Measurements from ENCODE around the gene SELENON.

SELENON gene, protein sequence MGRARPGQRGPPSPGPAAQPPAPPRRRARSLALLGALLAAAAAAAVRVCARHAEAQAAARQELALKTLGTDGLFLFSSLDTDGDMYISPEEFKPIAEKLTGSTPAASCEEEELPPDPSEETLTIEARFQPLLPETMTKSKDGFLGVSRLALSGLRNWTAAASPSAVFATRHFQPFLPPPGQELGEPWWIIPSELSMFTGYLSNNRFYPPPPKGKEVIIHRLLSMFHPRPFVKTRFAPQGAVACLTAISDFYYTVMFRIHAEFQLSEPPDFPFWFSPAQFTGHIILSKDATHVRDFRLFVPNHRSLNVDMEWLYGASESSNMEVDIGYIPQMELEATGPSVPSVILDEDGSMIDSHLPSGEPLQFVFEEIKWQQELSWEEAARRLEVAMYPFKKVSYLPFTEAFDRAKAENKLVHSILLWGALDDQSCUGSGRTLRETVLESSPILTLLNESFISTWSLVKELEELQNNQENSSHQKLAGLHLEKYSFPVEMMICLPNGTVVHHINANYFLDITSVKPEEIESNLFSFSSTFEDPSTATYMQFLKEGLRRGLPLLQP

DNA sequence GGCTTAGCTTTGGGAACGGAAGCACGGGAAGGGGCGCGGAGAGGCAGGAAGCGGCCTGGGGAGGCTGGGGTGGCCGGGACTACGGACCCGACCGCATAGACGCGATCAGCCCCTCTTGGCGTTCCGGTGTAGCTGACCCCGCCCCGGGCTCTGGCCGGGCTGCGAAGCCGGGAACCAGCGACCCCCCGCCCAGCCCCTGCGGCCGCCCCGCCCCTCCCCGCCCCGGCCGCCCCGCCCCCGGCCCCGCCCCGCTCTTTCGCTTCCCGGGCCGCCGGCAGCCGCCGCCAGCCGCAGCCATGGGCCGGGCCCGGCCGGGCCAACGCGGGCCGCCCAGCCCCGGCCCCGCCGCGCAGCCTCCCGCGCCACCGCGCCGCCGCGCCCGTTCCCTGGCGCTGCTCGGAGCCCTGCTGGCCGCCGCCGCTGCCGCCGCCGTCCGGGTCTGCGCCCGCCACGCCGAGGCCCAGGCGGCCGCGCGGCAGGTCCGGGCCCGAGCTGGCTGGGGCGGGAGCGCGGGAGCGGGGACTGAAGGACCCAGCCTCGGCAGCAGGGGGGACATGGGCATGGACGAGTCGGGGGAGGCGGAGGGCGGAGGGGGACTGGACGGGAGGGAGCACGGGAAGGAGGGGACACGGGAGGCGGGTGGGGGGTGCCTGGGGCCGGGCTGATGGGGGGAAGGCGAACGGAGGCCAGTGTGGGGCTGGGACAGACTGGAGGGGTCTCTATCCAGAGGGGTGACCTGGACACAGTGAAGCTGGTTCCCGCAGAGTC lies at the start of gene SELENON:
SELENON (plus strand) TSS at position 259 of the 768 bp plus-strand sequence; CDS start at position 297, 38 bp downstream.
- peak; percentile 49 for DNase-seq

DNA sequence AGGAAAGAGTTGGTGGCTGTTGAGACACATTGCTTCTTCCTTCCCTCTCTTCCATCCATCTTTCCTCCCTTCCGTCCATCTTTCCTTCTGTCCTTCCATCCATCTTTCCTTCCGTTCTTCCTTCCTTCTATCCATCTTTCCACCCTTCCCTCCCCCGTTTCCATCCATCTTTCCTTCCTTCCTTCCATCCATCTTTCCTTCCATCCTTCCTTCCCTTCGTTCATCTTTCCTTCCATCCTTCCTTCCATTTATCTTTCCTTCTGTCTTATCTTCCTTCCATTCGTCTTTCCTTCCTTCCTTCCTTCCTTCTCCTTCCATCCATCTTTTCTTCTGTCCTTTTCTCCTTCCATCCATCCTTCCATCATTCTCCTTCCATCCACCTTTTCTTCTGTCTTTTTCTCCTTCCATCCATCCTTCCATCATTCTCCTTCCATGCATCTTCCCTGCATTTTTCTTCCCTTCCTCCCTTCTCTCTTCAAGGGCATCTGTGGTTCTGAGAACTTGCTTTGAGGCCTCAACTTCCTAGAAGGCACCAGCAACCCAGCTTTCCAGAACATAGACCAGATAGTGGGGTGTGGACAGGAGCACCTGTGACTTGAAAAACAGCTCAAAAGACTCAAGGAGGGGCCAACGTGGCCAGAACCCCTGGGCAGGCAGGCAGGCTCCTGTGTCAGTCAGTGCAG lies 48.9 kb upstream of the SELENON start:
- no peak for DNase-seq

DNA sequence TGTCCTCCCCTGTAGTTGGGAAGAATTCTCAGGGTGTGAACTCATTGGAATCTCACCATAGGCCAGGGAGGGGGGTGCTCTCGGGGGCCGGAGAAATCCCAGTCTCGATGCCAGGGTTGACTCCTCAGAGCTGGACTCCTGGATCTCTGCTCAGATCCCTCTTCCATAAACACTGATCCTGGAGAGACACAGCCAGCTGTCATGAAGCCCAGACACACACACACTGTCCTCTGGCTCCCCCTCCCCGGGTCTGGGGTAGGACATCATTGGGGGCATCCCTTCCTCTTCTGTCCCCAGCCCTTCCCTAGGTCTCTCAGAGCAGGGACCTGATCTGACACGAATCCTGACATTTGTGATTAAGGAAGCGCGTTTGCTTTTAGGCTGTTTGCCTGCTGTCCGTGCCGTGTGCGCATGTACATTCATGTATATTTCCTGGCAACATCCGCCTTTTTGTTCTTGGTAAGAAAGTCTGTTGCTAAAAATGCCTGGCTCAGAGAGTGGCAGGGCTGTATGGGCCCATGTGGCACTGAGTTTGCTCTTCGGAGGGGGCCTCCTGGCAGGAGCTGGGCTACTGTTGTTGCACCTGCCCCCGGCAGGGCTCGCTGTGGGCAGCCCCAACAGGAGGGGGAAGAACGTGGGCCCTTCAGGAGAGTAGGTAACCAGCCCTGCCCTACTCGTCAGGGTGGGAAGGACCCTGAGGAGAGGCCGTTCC lies 45.4 kb upstream of the SELENON start:
- peak; percentile 32 for DNase-seq

DNA sequence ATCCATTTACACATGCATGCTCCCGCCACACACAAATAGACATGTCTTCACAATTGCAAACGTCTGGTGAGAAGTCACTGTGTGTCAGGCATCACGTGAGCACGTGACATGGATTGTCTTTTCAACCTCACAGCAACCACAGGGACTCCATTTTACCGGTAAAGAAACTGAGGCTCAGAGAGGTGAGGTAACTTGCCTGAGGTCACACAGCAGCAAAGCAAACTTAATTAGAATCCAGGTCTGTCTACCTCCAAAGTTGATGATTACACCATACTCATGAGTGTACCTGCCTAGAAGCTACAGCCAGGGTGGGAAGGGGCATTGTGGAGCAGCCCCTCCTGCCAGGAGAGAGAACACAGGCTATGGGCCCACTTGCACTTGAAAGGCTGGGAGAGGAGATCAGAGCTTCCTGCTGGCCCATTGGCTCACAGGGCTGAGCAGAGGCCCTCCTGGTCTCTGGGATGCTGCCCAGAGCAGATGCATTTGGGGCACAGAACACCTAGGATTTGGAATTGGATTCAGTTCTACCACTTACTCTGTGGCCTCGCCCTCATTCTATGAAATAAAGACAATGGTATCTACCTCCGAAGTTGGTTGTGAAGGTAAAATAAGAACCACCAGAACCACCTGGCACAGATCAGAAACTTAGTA lies 44.4 kb upstream of the SELENON start:
- no peak for DNase-seq

DNA sequence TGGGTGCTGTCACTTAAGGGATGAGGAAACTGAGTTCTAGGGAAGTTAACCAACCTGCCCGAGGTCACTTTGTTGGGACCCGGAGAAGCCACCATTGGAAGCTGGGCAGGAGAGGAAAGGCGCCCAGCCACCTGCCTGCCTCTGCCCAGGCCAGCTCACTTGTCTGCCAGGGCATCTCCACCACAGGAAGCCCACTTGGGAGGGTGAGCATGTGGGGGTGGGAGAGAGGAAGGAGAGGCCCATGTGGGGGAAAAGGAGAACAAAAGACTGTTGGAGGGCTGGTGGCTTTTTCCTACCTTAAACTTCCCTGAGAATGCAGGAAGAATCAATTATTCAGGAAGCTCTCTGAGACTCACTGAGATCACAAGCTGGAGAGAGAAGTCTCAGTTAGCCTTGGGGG lies 43.8 kb upstream of the SELENON start:
- no peak for DNase-seq

DNA sequence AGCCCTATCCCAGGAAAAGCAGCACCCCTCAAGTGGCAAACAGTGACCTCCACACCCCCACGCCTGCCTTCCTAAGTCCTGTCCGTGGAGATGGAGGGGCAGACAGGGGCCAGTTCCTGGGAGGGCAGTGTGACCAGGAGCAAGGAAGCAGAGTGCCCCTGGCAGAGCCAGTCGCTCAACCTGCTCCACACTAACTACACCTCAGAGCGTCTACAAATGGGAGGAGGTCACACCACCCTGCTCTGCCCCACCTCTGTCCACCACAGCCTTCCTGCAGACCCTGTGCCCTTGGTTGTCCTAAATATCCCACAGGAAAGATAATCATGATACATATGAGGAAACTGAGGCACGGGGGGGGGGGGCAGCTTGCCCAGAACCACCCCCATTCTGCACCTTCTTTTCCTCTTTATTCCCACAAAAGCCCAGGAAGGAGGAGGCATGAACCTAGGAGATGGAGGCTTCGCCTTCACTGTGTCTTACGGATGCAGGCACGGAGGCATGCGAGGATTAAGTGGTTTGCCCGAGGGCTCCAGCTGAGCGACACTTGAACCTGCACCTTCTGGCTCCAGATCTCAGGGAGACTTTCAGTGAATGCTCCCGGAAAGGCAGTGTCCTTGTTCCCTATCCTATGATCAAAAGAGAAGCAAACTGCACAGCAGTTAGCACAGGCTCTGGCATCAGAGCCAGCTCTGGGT lies 42.7 kb upstream of the SELENON start:
- no peak for DNase-seq

DNA sequence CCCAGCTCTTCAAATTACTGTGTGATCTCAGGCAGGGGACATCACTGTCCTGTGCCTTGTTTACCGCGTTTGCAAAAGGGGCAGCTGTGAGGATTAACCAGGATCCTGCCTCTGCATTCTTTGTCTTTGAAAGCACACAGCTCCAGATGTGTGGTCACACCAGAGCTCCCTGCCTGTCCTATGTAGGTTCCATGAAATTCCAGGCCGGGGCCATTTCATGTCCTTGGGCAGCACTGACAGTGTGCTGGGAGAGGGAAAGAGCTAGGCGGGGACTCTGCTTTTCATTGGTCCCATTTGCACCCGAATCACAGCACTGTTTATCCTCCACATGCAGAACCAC lies 42.2 kb upstream of the SELENON start:
- DNase-seq = no peak

DNA sequence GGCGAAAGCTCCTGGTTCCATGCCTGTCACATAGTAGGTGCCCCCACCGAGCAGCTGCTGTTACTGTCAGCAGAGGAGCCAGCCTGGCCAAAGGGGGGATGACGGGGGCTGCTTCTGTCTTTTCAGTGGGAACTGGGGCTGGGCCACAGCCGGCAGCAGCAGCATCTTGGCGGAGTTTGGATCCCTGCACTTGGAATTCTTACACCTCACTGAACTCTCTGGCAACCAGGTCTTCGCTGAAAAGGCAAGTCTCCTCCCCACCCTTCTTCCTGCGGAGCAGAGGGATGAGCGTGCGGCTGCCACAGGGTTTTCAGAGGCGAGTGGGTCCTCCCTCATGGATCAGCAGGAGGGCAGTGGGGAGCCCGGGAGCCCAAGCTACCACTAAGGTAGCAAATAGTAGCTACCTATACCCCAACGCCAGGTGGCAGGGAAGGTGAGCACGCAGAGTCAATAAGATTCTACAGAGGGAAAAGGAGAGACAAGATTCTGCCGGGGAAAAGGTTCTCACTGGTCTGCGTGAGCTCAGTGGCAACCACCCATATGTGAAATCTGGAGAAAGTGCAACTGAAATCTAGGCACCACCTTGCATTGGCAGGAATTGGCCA lies 41.4 kb upstream of the SELENON start:
- DNase-seq = no peak

DNA sequence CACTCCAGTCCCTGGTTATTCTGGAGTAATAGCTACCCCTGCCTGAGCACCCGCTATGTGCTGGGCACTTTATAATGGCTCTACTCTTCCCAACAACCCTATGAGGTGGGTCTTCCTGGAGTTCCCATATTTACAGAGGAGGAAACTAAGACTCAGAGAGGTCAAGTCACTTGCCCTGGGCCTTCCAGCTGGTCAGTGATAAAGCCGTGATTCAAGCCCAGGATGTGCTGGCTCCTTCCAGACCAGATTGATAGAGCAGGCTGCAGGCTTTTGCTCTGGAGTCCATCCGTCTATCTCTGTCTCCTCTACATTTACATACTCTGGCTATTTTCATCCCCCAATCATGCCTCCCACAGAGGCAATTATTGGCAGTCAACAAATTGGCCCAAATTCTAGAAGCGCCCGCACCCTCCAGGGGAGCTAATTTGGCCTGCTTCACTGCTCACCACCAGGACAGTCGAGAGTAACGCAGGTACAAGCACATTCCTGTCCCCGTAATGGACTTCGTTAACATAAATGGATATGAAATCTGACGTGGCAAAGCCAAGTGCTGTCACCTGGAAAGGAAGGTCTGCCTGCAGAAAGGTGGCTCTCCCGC lies 39.8 kb upstream of the SELENON start:
- no peak for DNase-seq

DNA sequence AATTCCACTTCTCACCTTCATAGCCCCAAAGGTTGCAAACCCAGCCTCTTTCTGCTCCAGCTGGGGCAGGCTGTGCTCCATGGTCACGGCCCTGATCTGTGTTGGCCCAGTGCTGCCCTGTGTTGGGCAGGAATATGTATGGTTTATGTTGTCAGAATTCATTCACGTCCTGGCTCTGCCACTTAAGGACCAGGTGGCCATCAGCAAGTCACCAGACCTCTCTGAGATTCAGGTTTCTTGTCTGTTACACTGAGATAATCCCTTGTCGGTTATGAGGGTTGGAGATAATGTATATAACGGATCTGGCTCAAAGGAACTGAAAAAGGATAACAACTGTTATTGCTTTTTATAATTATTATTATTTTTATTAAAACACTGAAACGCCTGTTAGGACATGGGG lies 39.1 kb upstream of the SELENON start:
- DNase-seq = peak; percentile 87

DNA sequence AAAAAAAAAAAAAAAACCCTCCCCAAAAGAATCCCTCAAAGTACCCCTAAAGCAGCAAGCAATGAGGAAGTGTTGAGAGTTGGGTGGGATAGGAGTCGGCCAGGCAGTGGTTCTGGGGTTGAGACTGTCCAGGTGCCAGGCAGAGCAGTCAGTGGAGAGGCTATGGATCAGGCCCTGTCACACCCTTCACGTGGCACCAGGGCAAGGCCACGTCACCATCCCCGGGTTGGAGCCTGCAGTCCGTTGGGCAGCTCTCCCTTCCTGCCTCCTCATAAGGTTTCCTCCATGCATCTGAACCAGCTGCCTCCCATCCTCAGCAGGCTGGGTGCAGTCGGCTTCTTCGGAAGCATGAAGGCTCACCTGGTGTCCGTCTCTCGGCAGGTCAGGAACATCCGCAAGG lies 36.5 kb upstream of the SELENON start:
- DNase-seq = no peak

DNA sequence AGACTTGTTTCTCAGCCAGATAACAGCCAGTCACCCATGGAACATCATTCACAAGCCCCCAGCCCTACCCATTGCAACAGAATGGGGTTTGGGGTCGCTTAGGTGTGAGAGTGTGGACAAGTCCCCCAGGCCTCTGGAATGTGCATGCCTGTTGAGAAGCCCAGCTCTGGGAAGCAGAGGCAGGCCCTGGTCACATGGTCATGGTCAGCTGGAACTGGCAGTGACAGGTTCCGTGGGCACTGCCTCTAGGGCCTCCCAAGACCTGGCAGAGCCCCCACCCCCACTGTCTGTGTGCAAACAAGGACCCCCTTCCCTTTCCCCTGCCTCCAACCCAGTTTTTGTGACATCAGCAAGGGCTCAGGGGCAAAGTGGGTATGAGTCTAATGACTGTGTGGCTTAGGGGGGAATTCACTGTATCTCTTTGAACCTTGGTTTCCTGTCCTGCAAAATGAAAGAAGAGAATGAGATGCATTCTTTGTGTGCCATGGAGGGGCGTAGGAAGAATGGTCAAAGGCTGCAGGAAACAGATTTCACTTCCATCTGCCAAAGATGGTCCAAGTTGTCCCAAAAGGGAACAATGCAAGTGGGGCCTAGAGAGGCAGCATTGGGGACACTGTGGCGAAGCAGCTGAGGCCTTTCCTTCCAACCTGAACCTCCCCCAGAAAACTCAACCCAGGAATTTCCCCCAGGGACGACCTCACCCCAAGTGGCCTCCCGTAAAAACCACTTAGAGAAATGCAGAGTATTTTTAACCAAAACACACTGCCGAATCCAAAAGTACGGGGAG lies 34.7 kb upstream of the SELENON start:
- DNase-seq = no peak

DNA sequence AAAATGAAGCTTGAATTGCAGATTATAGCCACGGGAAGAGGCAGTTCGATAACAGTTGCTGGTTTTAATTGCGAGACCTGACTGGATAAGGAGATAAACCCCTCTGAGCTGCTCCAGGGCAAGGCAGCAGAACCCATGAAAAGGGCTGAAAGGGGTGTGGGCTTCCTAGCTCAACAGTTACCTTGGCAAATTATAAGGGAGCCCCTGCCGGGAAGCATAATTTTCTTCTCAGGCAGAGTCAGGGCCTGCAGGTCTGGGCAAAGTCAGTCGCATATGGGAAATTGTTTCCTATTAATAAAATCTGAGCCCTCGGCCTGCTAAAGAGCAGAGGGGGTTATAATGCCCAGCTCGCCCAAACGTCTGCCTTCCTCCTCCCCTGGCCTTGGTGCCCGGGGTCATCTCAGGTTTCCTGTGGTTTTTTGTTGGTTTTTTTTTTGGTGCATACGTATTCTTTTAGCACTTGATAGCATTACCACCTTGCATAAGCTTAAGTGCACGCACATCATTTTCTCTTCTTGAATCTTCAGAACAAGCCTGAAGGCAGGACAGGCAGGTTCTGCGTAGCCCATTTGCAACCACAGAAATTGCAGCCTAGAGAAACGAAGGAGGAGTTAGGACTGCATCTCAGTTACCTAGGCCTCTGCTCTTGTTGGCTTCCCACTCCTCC lies 33.9 kb upstream of the SELENON start:
- DNase-seq = peak; percentile 80

DNA sequence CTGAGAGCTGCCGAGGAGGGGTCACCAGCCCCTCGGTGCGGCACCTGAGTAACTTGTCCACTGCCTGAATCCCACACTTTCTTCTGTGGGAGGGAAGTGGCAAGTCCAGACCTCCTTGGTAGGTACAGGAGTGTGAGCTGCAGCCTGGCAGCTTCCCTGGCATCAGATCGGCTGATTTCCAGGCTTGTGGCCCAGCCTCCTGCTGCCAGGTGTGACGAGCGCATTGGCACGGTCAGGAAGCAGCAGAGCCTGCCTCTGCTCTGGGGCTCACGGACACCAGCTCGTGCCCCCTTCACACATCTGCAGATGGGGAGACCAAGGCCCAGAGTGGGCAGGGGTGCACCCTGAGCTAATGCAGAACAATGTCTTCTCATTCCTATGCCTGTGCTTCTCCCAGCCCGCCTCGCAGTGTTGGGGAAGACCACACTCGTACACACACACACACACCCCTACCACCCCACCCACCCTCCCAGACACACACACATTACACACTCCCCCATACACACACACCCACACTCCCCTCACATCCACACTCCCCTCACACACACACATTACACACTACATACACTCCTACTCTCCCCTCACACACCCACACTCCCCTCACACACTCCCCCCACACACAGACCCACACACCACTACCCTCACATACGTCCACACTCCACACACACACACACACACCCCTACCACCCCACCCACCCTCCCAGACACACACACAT lies 33.1 kb upstream of the SELENON start:
- no peak for DNase-seq

DNA sequence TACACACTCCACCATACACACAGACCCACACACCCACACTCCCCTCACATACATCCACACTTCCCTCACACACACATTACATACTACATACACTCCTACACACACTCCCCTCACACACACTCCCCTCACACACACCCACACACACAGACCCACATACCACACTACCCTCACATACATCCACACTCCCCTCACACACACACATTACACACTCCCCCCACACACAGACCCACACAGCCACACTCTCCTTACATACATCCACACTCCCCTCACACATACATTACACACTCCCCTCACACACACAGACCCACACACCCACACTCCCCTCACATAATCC lies 32.6 kb upstream of the SELENON start:
- no peak for DNase-seq

DNA sequence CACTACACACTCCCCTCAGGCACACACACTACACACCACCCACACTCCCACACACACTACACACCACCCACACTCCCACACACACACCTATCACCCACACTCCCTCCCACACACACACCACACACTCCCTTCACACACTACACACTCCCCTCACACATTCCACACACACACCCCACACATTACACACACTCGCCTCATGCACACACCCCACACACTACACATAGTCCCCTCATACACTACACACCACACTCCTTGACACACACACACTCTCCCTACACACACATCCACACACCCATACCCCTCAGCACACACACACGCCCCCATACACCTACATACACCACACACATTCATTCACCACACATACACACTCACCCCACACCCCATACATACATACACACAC lies 31.0 kb upstream of the SELENON start:
- no peak for DNase-seq

DNA sequence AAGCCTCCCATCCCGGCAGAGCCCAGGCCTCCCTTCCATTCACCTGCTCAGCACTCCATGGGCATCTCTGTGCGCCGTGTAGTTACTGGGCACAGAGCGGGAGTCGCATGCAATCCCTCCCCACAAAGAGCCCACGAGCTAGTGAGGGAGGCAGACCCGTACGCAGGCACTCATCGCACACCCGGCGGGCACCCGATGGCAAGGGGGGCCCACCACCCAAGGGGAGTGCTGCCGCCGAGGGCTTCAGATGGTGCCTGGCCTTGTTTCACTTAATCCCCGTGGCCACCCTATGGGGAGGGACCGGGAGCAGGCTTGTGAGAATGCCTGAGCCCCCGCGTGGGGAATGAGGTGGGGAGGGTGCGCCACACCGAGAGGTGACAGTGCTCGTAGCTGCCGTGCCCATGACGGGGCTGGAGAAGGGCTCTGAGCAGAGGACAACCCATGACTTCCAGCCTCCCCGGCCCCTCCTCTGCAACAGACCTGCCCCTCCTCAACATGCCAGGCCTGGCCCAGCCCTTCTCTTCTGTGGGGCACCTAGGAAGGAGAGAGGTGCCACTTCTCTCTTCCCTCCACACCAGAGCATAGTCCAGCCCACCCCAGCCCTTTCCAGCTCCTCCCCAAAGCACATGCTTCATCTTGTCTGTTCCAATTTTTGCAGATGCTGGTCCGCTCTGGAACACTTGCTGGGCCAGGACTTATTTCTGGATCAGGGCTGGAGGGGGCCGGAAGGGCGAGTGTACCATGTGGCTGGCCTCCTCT lies 30.2 kb upstream of the SELENON start:
- DNase-seq = no peak

All from hematopoietic multipotent progenitor cell treated with erythropoietin and hydrocortisone succinate and interleukin-3 and kit ligand, for 6 days (in vitro differentiated cells).